Trophoblast cell (in vitro differentiated cells and primary cell): Measurements from ENCODE around the gene TEC.
A peak's percentile ranks its signal among the peaks of the same experiment; 100 is the strongest.

Source experiments
- DNase-seq, 2 donors: peaks; one replicate each; pipeline ENCODE4 v3.0.0-alpha.2; 2016
- H2AFZ ChIP-seq: 2 replicates; pipeline ENCODE4 v1.6.1; 2013; ENCODE audit warnings: low read length, moderate library complexity, mild to moderate bottlenecking; ENCODE audit not compliant: insufficient read depth, poor library complexity
- H2AK5ac ChIP-seq: 2 replicates; pipeline ENCODE4 v1.6.1; 2013; ENCODE audit warnings: mild to moderate bottlenecking, low read length
- H2BK120ac ChIP-seq: 2 replicates; pipeline ENCODE4 v1.6.1; 2013; ENCODE audit warnings: low read length, mild to moderate bottlenecking, moderate library complexity; ENCODE audit not compliant: insufficient read depth, poor library complexity
- H2BK12ac ChIP-seq: 2 replicates; pipeline ENCODE4 v1.6.1; 2013; ENCODE audit warnings: mild to moderate bottlenecking, low read length, moderate library complexity
- H2BK5ac ChIP-seq: 2 replicates; pipeline ENCODE4 v1.6.1; 2013; ENCODE audit warnings: low read length, low read depth, moderate library complexity, mild to moderate bottlenecking; ENCODE audit not compliant: poor library complexity
- H3K14ac ChIP-seq: 2 replicates; pipeline ENCODE4 v1.6.1; 2013; ENCODE audit warnings: mild to moderate bottlenecking, low read length
- H3K18ac ChIP-seq: 2 replicates; pipeline ENCODE4 v1.6.1; 2013; ENCODE audit warnings: mild to moderate bottlenecking, low read length
- H3K23ac ChIP-seq: 2 replicates; pipeline ENCODE4 v1.6.1; 2013; ENCODE audit warnings: low read length
- H3K27ac ChIP-seq: 2 replicates; pipeline ENCODE4 v1.5.1; 2013; ENCODE audit warnings: low read depth, mild to moderate bottlenecking, inconsistent platforms, low read length, moderate library complexity
- H3K27me3 ChIP-seq: 2 replicates; pipeline ENCODE4 v1.6.1; 2013; ENCODE audit warnings: inconsistent platforms, mild to moderate bottlenecking, low read length, moderate library complexity; ENCODE audit not compliant: insufficient read depth
- H3K36me3 ChIP-seq, 2 experiments: 1 replicate in 1 of 2; 2 replicates in 1 of 2; pipeline ENCODE4 v1.6.1; 2013; ENCODE audit warnings: low read length in 2 of 2, mild to moderate bottlenecking in 2 of 2, moderate library complexity in 1 of 2; ENCODE audit not compliant: insufficient read depth in 2 of 2, control insufficient read depth in 1 of 2
- H3K4ac ChIP-seq: 2 replicates; pipeline ENCODE4 v1.6.1; 2013; ENCODE audit warnings: low read depth, mild to moderate bottlenecking, low read length, moderate library complexity
- H3K4me1 ChIP-seq, 2 experiments: 1 replicate in 1 of 2; 2 replicates in 1 of 2; pipeline ENCODE4 v1.6.1; 2013; ENCODE audit warnings: low read length in 2 of 2, mild to moderate bottlenecking in 2 of 2, moderate library complexity in 1 of 2; ENCODE audit not compliant: insufficient read depth in 2 of 2, control insufficient read depth in 1 of 2
- H3K4me2 ChIP-seq: 2 replicates; pipeline ENCODE4 v1.6.1; 2013; ENCODE audit warnings: inconsistent platforms, mild to moderate bottlenecking, low read length, moderate library complexity
- H3K4me3 ChIP-seq: 2 replicates; pipeline ENCODE4 v1.5.1; 2013; ENCODE audit warnings: mild to moderate bottlenecking, low read depth, low read length, inconsistent platforms
- H3K79me1 ChIP-seq: one replicate; pipeline ENCODE4 v1.6.1; 2013; ENCODE audit warnings: low read length
- H3K79me2 ChIP-seq: 2 replicates; pipeline ENCODE4 v1.6.1; 2013; ENCODE audit warnings: low read length, mild to moderate bottlenecking; ENCODE audit not compliant: control insufficient read depth, insufficient read depth, poor library complexity
- H3K9ac ChIP-seq: 2 replicates; pipeline ENCODE4 v1.6.1; 2013; ENCODE audit warnings: mild to moderate bottlenecking, low read length
- H3K9me3 ChIP-seq: 2 replicates; pipeline ENCODE4 v1.6.1; 2013; ENCODE audit warnings: low read depth, mild to moderate bottlenecking, control low read depth, inconsistent platforms, low read length; ENCODE audit not compliant: insufficient read depth
- H4K12ac ChIP-seq: 2 replicates; pipeline ENCODE4 v1.6.1; 2013; ENCODE audit warnings: low read depth, mild to moderate bottlenecking, low read length, moderate library complexity
- H4K8ac ChIP-seq: 2 replicates; pipeline ENCODE4 v1.6.1; 2013; ENCODE audit warnings: low read depth, mild to moderate bottlenecking, low read length, moderate library complexity
- H4K91ac ChIP-seq: one replicate; pipeline ENCODE4 v1.6.1; 2013; ENCODE audit warnings: low read depth, mild to moderate bottlenecking, low read length, moderate library complexity
- WGBS: extraction: QIAGEN DNeasy Blood & Tissue Kit; methylation state at CpG from one replicate; pipeline ENCODE4 v1.1.7; 2013; ENCODE audit warnings: missing lambda C conversion rate; ENCODE audit not compliant: insufficient read length, insufficient coverage; ENCODE audit errors: extremely low coverage; 5-methylcytosine and 5-hydroxymethylcytosine counted together

TEC gene

DNA sequence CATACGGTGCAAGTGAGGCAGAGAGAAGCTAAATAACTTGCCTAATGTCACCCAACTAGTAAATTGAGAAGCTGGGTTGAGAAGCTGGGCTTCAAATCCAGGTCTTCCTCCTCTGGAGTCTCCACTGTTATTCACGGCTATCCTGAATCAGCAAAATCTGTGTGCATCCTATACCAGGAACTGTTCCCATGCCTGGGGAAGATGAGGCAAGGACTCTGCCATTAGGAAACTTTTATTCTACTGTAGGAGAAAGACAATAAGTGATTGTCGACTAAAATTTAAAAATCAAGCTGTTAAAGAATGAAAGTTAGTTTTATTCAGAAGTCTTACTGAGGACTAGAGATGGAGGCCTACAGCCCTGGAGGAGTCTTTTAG is 872 bp upstream of the TEC start:
- Histone ChIP-seq H3K79me2 (no peaks in the 10 kb centered on the region), H4K12ac (no peak overlapping the region), H2BK12ac (no peak overlapping the region), H3K9ac (no peak overlapping the region), H3K18ac (no peak overlapping the region), H2BK5ac (no peak overlapping the region), H3K9me3 (no peaks in the 10 kb centered on the region), H3K23ac (no peak overlapping the region), H3K4me2 (no peak overlapping the region), H2AK5ac (no peak overlapping the region), H3K14ac (no peak overlapping the region), H3K4me1 (peaks cover 0 to 5% of the 10 kb centered on the region in 2 experiments), H3K4ac (no peak overlapping the region), H4K91ac (no peak overlapping the region), H3K4me3 (no peak overlapping the region), H2BK120ac (no peak overlapping the region), H3K36me3 (no peaks in the 10 kb centered on the region), H4K8ac (no peak overlapping the region), H2AFZ (no peak overlapping the region), H3K27ac (no peak overlapping the region), H3K27me3 (no peaks in the 10 kb centered on the region), H3K79me1 (peaks cover 2% of the 10 kb centered on the region)
- no CpG with 5 or more reads among the region's 3 CpGs for WGBS
- no peak for DNase-seq

DNA sequence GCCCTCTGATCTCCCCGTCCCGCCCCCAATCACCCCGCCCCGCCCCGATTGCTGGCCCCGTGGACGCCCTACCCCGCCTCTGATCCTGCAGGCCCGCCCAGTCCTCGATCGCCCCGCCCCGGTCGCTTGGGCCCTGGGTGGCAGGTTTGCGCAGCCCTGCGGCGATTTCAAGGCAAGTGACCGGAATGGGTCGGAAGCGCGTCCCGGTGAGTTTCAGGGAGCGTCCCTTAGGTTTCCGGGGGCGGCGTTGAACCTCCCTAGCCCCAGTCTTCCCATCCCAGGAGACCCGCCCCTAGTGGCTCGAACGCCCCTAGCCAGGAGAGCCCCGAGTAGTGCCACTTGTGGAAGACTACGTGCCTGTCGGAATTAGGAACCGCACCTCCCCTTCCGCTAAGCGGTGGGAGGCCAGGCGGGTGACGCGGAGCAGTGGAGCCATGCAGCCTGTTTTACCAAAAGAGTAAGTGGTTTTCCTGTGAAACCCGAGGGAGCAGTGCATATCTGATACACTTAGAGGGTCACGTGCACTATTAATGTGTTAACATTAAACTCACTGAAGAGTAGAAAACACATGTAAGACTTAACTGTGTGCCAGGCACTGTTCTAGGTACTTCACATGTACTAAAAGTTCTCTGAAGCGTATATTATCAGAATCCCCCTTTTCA is 354 bp upstream of the TEC start:
- Histone ChIP-seq H3K27ac (no peak overlapping the region), H2AK5ac (no peak overlapping the region), H4K91ac (no peak overlapping the region), H3K4me1 (peaks cover 0 to 5% of the 10 kb centered on the region in 2 experiments), H3K9me3 (no peaks in the 10 kb centered on the region), H3K4me3 (peak overlapping the region; percentile 93), H2BK120ac (no peak overlapping the region), H3K9ac (no peak overlapping the region), H3K79me1 (peaks cover 2% of the 10 kb centered on the region), H3K4me2 (peak overlapping the region; percentile 80), H2BK5ac (no peak overlapping the region), H3K14ac (no peak overlapping the region), H3K36me3 (no peaks in the 10 kb centered on the region), H3K79me2 (no peaks in the 10 kb centered on the region), H3K18ac (no peak overlapping the region), H2BK12ac (no peak overlapping the region), H4K8ac (peak overlapping the region; percentile 63), H3K23ac (no peak overlapping the region), H4K12ac (no peak overlapping the region), H3K4ac (no peak overlapping the region), H2AFZ (peak overlapping the region; percentile 19), H3K27me3 (no peaks in the 10 kb centered on the region)
- WGBS: no CpG with 5 or more reads among the region's 41 CpGs
- DNase-seq: peak; percentile 80 to 93

DNA sequence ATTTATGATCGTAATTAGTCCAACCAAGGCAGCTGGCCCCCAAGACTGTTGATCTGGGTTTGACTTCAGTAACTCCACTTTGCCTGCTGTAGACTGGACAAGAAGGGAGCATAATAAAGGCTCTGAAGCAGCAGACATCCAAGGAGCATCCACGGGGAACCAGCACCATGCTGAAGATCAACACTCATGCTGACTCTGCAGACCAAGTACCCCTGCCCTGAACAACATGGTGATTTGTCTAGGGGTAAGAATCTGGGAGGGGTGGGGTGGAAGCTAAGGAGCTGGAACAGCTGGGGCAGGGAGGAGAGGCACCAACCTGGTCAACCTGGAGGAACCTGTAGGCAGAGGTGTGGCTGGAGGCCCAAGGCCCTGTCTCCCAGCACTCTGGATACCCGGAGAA is 2.1 kb downstream of the TEC start:
- H3K27me3 ChIP-seq: no peaks in the 10 kb centered on the region
- no peak overlapping the region for H2BK12ac ChIP-seq
- no peak overlapping the region for H3K23ac ChIP-seq
- H3K27ac ChIP-seq: no peak overlapping the region
- H4K91ac ChIP-seq: no peak overlapping the region
- H3K79me1 ChIP-seq: peaks cover 2% of the 10 kb centered on the region
- H2AK5ac ChIP-seq: no peak overlapping the region
- no peaks in the 10 kb centered on the region for H3K79me2 ChIP-seq
- H2BK120ac ChIP-seq: no peak overlapping the region
- H2AFZ ChIP-seq: no peak overlapping the region
- no peak overlapping the region for H3K14ac ChIP-seq
- H4K8ac ChIP-seq: no peak overlapping the region
- H3K9ac ChIP-seq: no peak overlapping the region
- H3K4me2 ChIP-seq: no peak overlapping the region
- DNase-seq: no peak
- H3K36me3 ChIP-seq: no peaks in the 10 kb centered on the region
- no peaks in the 10 kb centered on the region for H3K9me3 ChIP-seq
- no peak overlapping the region for H3K4me3 ChIP-seq
- H2BK5ac ChIP-seq: no peak overlapping the region
- H3K18ac ChIP-seq: no peak overlapping the region
- peaks cover 0 to 5% of the 10 kb centered on the region in 2 experiments for H3K4me1 ChIP-seq
- no CpG with 5 or more reads among the region's 3 CpGs for WGBS
- no peak overlapping the region for H4K12ac ChIP-seq
- no peak overlapping the region for H3K4ac ChIP-seq

DNA sequence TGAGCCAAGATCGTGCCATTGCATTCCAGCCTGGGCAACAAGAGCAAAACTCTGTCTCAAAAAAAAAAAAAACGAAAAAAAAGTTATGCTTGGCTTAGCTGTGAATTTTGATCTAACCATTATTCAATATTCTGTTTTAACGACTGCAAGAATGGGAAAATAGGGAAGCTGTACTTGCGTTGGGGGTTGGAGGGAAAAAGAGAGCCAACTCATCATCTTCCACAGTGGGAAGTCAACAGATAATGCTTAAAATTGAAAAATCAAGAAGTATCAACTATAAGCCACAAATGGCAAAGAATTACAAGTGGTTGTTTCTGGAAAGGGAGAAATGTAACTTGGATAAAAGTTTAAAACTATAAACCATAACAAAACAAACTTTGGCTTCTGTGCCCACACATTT is 2.9 kb downstream of the TEC start:
- Histone ChIP-seq H2BK12ac (no peak overlapping the region), H3K36me3 (no peaks in the 10 kb centered on the region), H3K79me2 (no peaks in the 10 kb centered on the region), H4K91ac (no peak overlapping the region), H2BK5ac (no peak overlapping the region), H3K4me1 (peaks cover 0 to 5% of the 10 kb centered on the region in 2 experiments), H2AK5ac (no peak overlapping the region), H3K79me1 (peaks cover 2% of the 10 kb centered on the region), H3K18ac (no peak overlapping the region), H3K4me2 (no peak overlapping the region), H3K27ac (no peak overlapping the region), H2BK120ac (no peak overlapping the region), H3K9ac (no peak overlapping the region), H3K14ac (no peak overlapping the region), H2AFZ (no peak overlapping the region), H4K8ac (no peak overlapping the region), H3K27me3 (no peaks in the 10 kb centered on the region), H3K4me3 (no peak overlapping the region), H3K9me3 (no peaks in the 10 kb centered on the region), H3K23ac (no peak overlapping the region), H3K4ac (no peak overlapping the region), H4K12ac (no peak overlapping the region)
- no CpG with 5 or more reads among the region's 4 CpGs for WGBS
- DNase-seq: no peak
